Measurements from ENCODE around the gene ZSWIM1. TPM values are rescaled to one million over a fixed set of nuclear protein-coding genes. Genes with fewer than 3 reads are reported as not detected.
A peak's percentile ranks its signal among the peaks of the same experiment; 100 is the strongest.

Gene ZSWIM1
- total RNA-seq, 2 donors from 2014 or later, result 6.4 to 7.4 TPM

DNA sequence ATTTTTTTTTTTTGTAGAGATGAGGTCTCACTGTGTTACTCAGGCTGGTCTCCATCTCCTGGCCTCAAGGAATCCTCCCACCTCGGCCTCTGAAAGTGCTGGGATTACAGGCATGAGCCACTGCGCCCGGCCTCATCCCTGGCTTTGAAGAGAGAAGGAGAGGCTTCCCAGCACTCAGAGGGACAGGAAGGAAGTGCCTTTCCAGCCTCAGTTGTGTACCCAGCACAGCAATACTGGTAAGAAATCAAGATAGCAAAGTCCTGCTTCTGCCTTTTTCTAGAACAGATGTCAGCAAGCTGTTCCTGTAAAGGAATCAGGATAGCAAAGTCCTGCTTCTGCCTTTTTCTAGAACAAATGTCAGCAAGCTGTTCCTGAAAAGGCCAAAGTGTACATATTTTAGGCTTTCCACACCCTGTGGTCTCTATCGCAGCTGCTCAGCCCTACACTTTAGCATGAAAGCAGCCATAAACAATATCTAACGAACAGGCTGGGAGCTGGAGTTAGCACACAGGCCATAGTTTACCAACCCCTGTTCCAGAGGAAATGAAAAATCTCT, 37.2 kb downstream of the ZSWIM1 start:
- no peak for ATAC-seq (ENCODE audit: insufficient number of reproducible peaks, low FRiP score, low read depth)

DNA sequence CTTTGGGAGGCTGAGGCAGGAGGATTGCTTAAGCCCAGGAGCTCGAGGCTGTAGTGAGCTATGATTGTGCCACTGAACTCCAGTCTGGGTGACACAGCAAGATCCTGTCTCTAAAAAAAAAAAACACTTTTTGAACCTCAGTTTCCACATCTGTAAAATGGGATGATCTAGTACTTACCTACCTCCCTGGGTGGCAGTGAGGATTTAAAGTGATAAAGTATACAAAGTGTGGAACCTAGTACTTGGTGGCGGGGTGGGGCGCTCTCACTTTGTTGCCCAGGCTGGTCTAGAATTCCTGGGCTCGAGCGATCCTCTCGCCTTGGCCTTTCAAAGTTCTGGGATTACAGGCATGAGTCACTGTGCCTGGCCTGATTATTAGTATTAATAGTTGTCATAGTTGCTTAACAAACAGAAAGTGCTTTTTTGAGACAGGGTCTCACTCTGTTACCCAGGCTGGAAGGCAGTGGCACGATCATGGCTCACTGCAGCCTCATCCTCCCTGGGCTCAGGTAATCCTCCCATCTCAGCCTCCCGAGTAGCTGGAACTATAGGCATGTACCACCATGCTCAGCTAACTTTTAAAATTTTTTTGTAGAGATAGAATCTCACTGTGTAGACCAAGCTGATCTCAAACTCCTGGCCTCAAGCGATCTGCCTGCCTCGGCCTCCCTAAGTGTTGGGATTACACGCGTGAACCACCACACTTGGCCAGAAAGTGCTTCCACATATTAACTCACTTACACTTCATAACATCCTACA, 37.9 kb downstream of the ZSWIM1 start:
- ATAC-seq (ENCODE audit: insufficient number of reproducible peaks, low FRiP score, low read depth) (no peak), DNase-seq (ENCODE audit: low spot score) (no peak)
- Histone ChIP-seq H3K27me3 (replicated peaks; ENCODE audit: insufficient read depth) (no peaks in the 10 kb centered on the region), H3K27ac (peak overlapping the region in 1 of 2 donors; percentile 46), H3K36me3 (no peaks in the 10 kb centered on the region), H3K9me3 (no peaks in the 10 kb centered on the region), H3K4me3 (no peak overlapping the region), H3K4me1 (ENCODE audit: control insufficient read depth in 1 of 2, low read depth in 2 of 2) (peaks cover under 1 to 11% of the 10 kb centered on the region in 2 donors)
- TF ChIP-seq, protein P1, sequence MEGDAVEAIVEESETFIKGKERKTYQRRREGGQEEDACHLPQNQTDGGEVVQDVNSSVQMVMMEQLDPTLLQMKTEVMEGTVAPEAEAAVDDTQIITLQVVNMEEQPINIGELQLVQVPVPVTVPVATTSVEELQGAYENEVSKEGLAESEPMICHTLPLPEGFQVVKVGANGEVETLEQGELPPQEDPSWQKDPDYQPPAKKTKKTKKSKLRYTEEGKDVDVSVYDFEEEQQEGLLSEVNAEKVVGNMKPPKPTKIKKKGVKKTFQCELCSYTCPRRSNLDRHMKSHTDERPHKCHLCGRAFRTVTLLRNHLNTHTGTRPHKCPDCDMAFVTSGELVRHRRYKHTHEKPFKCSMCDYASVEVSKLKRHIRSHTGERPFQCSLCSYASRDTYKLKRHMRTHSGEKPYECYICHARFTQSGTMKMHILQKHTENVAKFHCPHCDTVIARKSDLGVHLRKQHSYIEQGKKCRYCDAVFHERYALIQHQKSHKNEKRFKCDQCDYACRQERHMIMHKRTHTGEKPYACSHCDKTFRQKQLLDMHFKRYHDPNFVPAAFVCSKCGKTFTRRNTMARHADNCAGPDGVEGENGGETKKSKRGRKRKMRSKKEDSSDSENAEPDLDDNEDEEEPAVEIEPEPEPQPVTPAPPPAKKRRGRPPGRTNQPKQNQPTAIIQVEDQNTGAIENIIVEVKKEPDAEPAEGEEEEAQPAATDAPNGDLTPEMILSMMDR (IDR thresholded peaks at IDR 0.05), result no peak

More for the DNA sequence above, 37.2 kb downstream of the ZSWIM1 start:
- Histone ChIP-seq H3K4me1 (ENCODE audit: control insufficient read depth in 1 of 2, low read depth in 2 of 2) (peaks cover 0 to 10% of the 10 kb centered on the region in 2 donors), H3K9me3 (no peaks in the 10 kb centered on the region), H3K27ac (peak overlapping the region in 1 of 2 donors; percentile 46), H3K36me3 (no peaks in the 10 kb centered on the region), H3K27me3 (replicated peaks; ENCODE audit: insufficient read depth) (no peaks in the 10 kb centered on the region), H3K4me3 (no peak overlapping the region)
- TF ChIP-seq, protein P1 (IDR thresholded peaks at IDR 0.05), result no peak
- no peak for DNase-seq (ENCODE audit: low spot score)

DNA sequence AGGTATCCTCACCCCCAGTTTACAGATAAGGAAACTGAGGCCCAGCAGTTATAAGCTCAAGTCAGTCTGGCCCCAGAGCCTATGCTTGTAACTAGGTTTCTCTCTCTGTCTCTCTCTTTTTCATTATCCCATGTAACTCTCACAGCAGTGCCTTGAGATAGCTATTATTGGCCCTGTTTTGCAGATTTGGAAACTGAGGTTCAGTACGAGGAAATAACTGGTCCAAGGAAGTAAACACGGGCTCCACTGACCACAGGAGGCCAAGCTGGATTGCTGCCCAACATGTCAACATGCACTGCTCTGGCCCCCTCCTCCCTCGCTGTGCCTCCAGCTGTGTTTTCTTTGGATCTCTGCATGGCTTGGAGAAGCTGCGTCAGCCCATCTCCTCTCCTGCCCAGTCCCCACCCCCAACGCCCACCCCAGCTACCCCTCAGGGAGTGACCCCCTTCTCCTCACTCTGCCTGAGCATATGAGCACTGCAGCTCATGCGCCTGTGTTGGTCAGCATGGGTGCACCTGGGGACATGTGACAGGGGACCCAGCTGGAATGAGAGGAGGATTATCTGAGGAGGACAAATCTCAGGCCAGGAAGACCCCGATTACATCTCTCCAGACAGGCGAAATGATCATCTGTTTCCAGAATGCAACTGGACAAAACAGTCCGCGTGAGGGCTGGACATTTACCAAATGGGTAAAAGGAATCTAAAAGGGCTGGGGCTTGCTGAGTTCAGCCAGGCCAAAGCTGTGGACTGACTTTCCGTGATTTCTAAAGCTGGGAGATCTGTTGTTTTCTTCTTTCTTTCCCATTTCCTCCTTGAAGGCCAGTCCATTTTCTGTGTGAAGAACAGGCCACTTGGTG, 38.7 kb downstream of the ZSWIM1 start:
- no peak for DNase-seq (ENCODE audit: low spot score)
- Histone ChIP-seq H3K4me3 (no peak overlapping the region), H3K27me3 (replicated peaks; ENCODE audit: insufficient read depth) (no peaks in the 10 kb centered on the region), H3K27ac (peak overlapping the region in 1 of 2 donors; percentile 46), H3K36me3 (no peaks in the 10 kb centered on the region), H3K4me1 (ENCODE audit: control insufficient read depth in 1 of 2, low read depth in 2 of 2) (peaks cover 6 to 20% of the 10 kb centered on the region in 2 donors), H3K9me3 (no peaks in the 10 kb centered on the region)
- TF ChIP-seq, protein P1 (IDR thresholded peaks at IDR 0.05), result no peak
- ATAC-seq (ENCODE audit: insufficient number of reproducible peaks, low FRiP score, low read depth), result no peak

DNA sequence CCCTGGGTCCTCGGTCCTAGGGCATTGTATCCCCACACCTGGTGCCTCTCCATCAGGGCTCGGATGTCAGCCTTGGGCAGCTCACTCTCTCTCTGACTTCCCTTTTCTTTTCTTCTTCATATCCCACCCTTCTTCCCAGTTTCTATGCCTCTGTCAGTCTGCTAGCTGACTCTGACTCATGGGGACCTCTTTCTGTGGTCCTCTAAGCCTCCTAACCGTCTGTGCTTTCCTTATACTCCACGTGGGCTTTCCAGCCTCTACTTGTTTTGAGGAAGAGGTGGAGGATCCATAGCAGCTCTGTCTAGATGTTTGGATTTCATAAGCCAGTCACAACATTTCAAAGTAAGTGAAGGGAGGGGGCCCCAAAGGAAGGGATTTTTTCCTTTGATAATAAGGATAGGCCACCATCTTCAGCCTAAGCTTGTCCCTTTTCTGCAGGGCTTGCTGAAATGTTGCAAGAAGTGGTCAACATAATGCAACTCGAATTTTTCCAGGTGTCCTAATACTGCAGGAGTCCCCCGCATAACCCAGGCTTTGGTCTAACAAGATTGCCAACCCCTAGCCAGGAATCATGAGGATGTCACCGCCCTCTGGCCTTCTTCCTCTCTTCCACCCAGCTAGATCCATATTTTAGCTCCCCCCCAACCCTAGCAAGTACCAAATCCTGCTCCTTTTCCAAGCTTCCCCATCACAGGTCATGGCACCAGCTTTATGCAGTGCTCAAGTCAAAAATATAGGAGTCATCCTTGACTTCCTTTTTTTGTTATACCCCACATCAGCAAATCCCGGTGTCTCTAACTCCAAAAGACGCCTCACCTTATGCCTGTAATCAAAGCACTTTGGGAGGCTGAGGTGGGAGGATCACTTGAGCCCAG, 39.7 kb downstream of the ZSWIM1 start:
- H3K4me3 ChIP-seq, result no peak overlapping the region
- no peak for DNase-seq (ENCODE audit: low spot score)
- no peaks in the 10 kb centered on the region for H3K36me3 ChIP-seq
- no peak for ATAC-seq (ENCODE audit: insufficient number of reproducible peaks, low FRiP score, low read depth)
- peak overlapping the region in 1 of 2 donors; percentile 24 for H3K27ac ChIP-seq
- TF ChIP-seq, protein P1 (IDR thresholded peaks at IDR 0.05), result no peak
- no peaks in the 10 kb centered on the region for H3K9me3 ChIP-seq
- peaks cover 6 to 26% of the 10 kb centered on the region in 2 donors for H3K4me1 ChIP-seq (ENCODE audit: control insufficient read depth in 1 of 2, low read depth in 2 of 2)
- H3K27me3 ChIP-seq (replicated peaks; ENCODE audit: insufficient read depth), result no peaks in the 10 kb centered on the region

Measured in thoracic aorta (tissue), 2 donors.